Activated CD8-positive, alpha-beta memory T cell treated with anti-CD3 and anti-CD28 coated beads, Interleukin-2, amount 50 U/mL, for 24 hours (primary cell): ENCODE results near the gene CIDEA.

Experiments
- DNase-seq: peaks from one replicate; pipeline ENCODE4 v3.0.0-alpha.2; 2020; ENCODE audit errors: extremely low read depth

The CIDEA gene

DNA sequence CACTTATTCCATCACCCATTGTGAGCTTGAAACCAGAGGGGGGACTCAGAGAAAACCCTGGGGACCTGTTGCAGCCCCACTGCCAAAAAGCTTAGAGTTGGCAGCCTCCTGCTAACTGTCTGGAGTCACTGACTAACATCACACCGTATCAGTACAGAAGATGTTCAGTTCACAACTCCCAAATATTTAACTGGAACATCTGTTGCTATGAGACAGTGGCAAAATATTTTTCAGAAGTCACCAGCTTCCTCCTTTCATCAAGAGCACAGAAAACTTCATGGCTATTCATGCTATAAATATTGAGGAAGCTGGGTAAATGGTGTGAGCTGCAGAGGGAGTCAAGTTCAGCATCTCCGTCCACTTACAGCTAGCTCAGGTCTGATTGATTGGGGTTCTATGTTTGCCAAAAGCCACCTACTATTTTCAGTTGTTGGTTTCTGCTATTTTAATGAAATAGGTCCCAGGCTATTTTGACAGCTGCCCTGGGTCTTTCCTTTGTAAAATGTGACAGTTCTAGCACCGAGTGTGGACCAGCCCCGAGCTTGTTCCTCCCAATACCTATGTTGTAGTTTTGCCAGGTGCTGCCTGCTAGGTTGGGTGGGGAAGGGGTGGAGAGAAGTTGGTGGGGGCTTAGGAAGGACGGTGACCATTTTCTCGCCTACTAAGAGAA is 63.6 kb downstream of the CIDEA start:
- no peak for DNase-seq

DNA sequence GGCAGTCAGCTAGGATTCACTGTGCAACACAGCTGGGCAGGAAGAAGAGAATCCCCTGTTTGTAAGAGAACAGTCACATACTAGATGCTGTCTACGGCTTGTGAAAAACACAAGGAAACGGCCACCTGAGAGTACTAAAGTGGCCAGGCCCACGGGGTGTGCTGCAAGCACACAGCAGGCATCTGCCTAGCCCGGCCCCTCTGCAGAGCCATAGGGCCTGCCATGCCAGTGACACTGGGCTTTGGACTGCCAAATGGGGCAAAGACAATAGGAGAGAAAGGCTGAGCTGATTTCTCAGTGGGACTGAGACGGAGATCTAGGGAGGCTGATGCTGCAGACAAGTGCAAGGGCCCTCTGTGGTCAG is 64.2 kb downstream of the CIDEA start:
- DNase-seq, result no peak

DNA sequence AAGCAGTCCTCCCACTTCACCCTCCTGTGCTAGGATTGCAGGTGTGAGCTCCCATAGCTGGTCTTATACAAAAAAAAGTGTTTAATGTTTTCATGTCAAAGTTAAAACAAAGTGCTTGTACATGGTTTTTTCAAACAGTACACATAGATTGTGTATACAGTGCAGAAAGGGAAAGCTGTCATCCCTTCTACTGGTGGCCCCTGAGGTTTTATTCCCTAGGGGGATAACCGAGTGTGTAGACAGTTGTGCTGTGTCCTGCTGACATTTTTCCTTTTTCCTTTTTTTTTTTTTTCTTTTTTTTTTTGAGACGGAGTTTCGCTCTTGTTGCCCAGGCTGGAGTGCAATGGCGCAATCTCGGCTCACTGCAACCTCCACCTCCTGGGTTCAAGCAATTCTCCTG is 64.7 kb downstream of the CIDEA start:
- no peak for DNase-seq

DNA sequence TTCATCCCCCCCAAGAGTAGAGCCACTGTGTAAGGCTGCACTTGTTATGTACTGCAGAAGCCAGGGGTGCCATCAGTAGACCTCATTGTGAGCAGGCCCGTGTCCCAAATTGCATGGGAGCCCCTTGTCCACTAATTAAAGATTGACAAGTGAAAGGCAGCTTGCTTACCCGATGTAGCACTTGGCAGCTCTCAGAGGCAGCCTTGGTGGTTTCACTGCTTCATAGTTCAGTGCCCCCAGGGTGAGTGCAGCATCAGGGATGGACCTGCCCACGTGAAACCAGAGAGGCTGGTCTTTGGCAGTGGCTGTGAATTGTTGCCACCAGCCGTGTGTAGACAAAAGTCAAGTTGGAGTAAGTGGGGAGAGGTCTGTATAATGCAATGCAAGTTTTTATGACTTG is 67.2 kb downstream of the CIDEA start:
- no peak for DNase-seq

DNA sequence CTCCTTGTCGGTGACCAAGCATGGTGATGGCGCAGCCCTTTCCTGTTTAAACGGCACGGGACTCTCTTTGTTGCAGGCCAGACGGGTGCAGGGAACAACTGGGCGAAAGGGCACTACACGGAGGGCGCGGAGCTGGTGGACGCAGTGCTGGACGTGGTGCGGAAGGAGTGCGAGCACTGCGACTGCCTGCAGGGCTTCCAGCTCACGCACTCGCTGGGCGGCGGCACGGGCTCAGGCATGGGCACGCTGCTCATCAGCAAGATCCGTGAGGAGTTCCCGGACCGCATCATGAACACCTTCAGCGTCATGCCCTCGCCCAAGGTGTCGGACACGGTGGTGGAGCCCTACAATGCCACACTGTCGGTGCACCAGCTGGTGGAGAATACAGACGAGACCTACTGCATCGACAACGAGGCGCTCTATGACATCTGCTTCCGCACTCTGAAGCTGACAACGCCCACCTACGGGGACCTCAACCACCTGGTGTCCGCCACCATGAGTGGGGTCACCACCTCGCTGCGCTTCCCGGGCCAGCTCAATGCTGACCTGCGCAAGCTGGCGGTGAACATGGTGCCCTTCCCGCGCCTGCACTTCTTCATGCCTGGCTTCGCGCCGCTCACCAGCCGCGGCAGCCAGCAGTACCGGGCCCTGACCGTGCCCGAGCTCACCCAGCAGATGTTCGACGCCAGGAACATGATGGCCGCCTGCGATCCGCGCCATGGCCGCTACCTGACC is 71.0 kb downstream of the CIDEA start:
- no peak for DNase-seq

DNA sequence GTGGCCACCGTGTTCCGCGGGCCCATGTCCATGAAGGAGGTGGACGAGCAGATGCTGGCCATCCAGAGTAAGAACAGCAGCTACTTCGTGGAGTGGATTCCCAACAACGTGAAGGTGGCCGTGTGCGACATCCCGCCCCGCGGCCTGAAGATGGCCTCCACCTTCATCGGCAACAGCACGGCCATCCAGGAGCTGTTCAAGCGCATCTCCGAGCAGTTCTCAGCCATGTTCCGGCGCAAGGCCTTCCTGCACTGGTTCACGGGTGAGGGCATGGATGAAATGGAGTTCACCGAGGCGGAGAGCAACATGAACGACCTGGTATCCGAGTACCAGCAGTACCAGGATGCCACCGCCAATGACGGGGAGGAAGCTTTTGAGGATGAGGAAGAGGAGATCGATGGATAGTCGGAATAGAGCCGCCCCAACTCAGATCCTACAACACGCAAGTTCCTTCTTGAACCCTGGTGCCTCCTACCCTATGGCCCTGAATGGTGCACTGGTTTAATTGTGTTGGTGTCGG is 71.6 kb downstream of the CIDEA start:
- no peak for DNase-seq

DNA sequence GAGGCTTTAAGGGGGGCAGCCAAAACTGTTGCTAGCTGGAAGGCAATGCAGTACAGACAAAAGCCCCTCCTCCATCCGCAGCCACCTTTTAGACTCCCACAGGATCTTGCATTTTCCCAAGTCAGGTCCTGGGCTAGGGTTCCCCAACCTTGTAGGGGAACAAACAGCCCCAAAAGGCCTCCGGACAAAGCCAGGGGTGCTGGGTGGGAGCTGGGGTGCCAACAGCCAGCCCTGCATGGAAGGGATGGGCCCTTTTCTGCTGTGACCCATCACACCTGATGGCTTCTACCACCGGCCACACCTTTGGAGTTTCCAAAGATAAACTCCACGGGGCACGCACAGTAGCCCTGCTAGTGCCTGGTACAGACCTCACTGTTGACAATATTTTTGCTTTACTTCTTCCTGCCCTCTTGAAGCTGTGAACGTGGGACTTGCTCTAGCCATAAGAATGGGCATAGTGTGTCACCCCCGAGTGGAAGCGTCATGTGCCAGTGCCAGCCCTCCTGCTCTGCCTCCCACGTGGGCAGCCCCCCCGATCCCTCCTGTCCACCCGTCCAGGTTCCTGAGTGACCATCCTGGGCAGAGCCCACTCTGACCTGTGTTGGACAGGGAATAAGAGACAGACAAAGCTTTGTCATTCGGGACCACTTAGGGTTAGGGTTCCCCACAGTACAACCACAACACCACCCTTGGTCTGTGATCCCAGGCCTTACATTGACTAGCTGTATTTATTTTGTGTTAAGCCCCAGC is 72.7 kb downstream of the CIDEA start:
- no peak for DNase-seq
